ENCODE results near the gene GARRE1. TPM values are rescaled to one million over a fixed set of nuclear protein-coding genes. Genes with fewer than 3 reads are reported as not detected.
A peak's percentile ranks its signal among the peaks of the same experiment; 100 is the strongest.

Gene GARRE1
- total and polyA plus RNA-seq, 2 of the 4 experiments (the other 2 are of a cell fraction): 13.8 to 16.9 TPM

DNA sequence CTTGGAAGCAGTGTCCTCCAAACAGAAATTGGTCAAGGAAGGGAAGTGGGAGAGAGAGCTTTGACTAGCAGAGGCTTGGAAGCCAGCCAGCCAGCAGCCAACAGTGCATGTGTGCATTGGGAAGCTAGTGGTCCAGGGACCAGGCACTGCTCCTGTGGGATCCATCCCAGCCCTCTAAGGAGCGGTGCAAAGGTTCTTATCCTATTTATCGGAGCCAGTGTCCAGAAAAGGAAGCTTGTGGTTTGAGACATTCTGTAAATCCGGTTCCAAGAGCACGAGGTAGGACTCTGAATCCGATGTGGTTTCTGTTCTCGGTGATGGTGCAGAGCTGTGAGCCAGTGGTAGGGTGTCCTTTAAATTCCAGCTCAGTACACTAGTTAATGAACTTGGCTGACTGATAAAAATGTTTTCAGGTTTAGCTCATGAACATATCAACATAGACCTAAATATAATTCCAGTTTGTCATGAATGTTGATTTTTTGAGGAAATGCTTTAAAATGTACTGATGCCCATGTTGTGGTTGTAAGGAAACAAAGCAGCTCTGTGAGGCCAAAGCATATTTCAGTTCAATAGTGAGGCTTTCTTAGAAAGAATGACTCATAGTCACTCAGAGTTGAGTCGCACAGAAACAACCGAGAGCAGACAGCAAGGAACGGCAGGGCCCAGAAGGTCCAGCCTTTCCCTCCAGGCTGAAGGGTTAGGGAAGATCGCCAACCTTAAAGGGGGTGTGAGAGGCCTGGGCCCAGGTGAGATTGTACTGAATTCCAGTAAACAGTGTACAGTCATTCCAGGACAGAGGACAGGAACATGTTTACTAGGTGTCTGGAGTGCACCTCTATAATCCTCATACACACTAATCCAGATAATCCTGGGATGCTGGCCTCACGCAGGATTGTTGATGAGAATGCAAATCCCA is 21.5 kb upstream of the GARRE1 start:
- Histone ChIP-seq H3K9me3 (ENCODE audit: control insufficient read depth, insufficient read depth, low read length) (no peaks in the 10 kb centered on the region), H3K27me3 (ENCODE audit: control insufficient read depth, insufficient read depth, low read length) (no peaks in the 10 kb centered on the region), H3K18ac (ENCODE audit: low read depth, low read length) (peak overlapping the region; percentile 80; the same call in 1 of the 2 replicates), H3K36me3 (ENCODE audit: control insufficient read depth, insufficient read depth, low read length) (peaks cover 17% of the 10 kb centered on the region), H2AFZ (replicated peaks; ENCODE audit: low read length, poor library complexity) (peak overlapping the region; percentile 37), H3K27ac (ENCODE audit: insufficient read depth, low read length) (peak overlapping the region; percentile 83), H2AK9ac (replicated peaks; ENCODE audit: low read depth, low read length, poor library complexity) (peak overlapping the region; percentile 60), H3K4me1 (ENCODE audit: control insufficient read depth, insufficient read depth, low read length) (peaks cover 16% of the 10 kb centered on the region), H3K14ac (replicated peaks; ENCODE audit: low read depth, low read length) (peak overlapping the region; percentile 27; the same call in 1 of the 2 replicates), H4K91ac (ENCODE audit: insufficient read depth, low read depth, low read length) (peak overlapping the region; percentile 56), H2BK5ac (ENCODE audit: low read depth, low read length, poor library complexity, severe bottlenecking) (peak overlapping the region; percentile 84), H4K5ac (ENCODE audit: low read depth, low read length) (peak overlapping the region; percentile 40; the same call in 1 of the 2 replicates), H3K4me2 (ENCODE audit: low read depth, low read length) (peak overlapping the region; percentile 87), H4K20me1 (ENCODE audit: insufficient read depth, low read length) (peaks cover 26% of the 10 kb centered on the region), H3K56ac (ENCODE audit: extremely low read depth, insufficient read depth, low read length) (peak overlapping the region; percentile 31; the same call in 1 of the 2 replicates), H3K9ac (ENCODE audit: low read depth, low read length) (peak overlapping the region; percentile 25), H3K4ac (ENCODE audit: low read depth, low read length) (peak overlapping the region; percentile 73), H2BK20ac (ENCODE audit: low read depth, low read length) (peak overlapping the region; percentile 63), H3K23ac (ENCODE audit: low read depth, low read length) (peak overlapping the region; percentile 55), H3K9me1 (ENCODE audit: insufficient read depth, low read length) (peaks cover 26% of the 10 kb centered on the region), H2BK120ac (ENCODE audit: low read depth, low read length) (peak overlapping the region; percentile 59), H2AK5ac (ENCODE audit: low read depth, low read length) (peak overlapping the region; percentile 78; the same call in 1 of the 2 replicates), H2BK15ac (ENCODE audit: low read depth, low read length) (peak overlapping the region; percentile 29; the same call in 1 of the 3 replicates), H4K8ac (ENCODE audit: low read depth in 2 of 2, low read length in 2 of 2) (peak overlapping the region in 1 of 2 experiments; percentile 74; a peak in 2 of 4 replicates), H3K79me1 (ENCODE audit: low read depth in 1 of 2, low read length in 2 of 2) (peaks cover 24 to 59% of the 10 kb centered on the region in 2 experiments; a peak in 3 of 4 replicates), H3K4me3 (ENCODE audit: insufficient read depth, low read depth, low read length) (peak overlapping the region; percentile 16; the same call in 1 of the 2 replicates)
- peak; percentile 96 for DNase-seq
- TF ChIP-seq SMC3 (IDR thresholded peaks at IDR 0.05; ENCODE audit: low read depth, low read length) (peak; percentile 2; the same call in 1 of the 2 replicates), CEBPB (IDR thresholded peaks at IDR 0.05; ENCODE audit: low read depth, low read length) (no peak), CHD1 (IDR thresholded peaks at IDR 0.05; ENCODE audit: low read depth, low read length) (no peak), FOS (IDR thresholded peaks at IDR 0.05; ENCODE audit: low read depth, low read length) (peak; percentile 92), MAZ (IDR thresholded peaks at IDR 0.05; ENCODE audit: borderline replicate concordance, low read depth, low read length) (no peak), MAFK (IDR thresholded peaks at IDR 0.05; ENCODE audit: low read depth, low read length) (0 out of 2 replicates have a peak, but pooled peaks have one; percentile 24), RFX5 (IDR thresholded peaks at IDR 0.05; ENCODE audit: low read depth, low read length) (no peak), NFE2L2 (IDR thresholded peaks at IDR 0.05; ENCODE audit: low read depth, low read length) (no peak), BHLHE40 (IDR thresholded peaks at IDR 0.05; ENCODE audit: low read depth, low read length) (peak; percentile 16), MXI1 (IDR thresholded peaks at IDR 0.05; ENCODE audit: borderline replicate concordance, low read depth, low read length) (peak; percentile 61)
- CTCF ChIA-PET: interaction anchor here (0.8 kb wide), 1 partner anchor 13 kb away, joined by 3 read pairs; no protein-coding TSS in a partner anchor
- dilution Hi-C loops (cut with HindIII; ENCODE audit: low sequenced_read_pairs, unreplicated experiment): no loop called here
- peak; percentile 84 for ATAC-seq (ENCODE audit: low read depth)
- WGBS, 2 experiments (ENCODE audit: extremely low coverage in 2 of 2, insufficient read length in 1 of 2): 0% methylated on average over 1 of the region's 11 CpGs; no CpG with 5 or more reads in 1 of the 2 experiments
- BruUV-seq (replicated peaks): no TSS peak
- in situ Hi-C loops (cut with MboI; ENCODE audit: low sequenced_read_pairs): loop anchor here (10.0 kb wide), 1 partner anchor 102 kb away; no protein-coding TSS in a partner anchor
- intact Hi-C loops (cut with micrococcal nuclease): loop anchor here (2.0 kb wide), 1 partner anchor 42 kb away; no protein-coding TSS in a partner anchor
- POLR2A ChIA-PET (ENCODE audit: unreplicated experiment): no interaction called here

Data from IMR-90 (cell line).